Keratinocyte (primary cell): ENCODE measurements around the gene RAVER1.

Experiments
- EZH2 ChIP-seq: IDR thresholded peaks from one replicate; pipeline ENCODE4 v1.6.1; 2012; ENCODE audit warnings: inconsistent platforms, mild to moderate bottlenecking, low read length, moderate library complexity
- TF ChIP-seq, protein P1 (sequence below), 3 experiments: IDR thresholded peaks in 1 of 3; conservative IDR thresholded peaks in 1 of 3; optimal IDR thresholded peaks in 1 of 3; 2 replicates in 2 of 3; 3 replicates in 1 of 3; pipeline versions ENCODE3 to v1.5.1; 2011; ENCODE audit warnings: low read length in 3 of 3, mild to moderate bottlenecking in 3 of 3, moderate library complexity in 2 of 3, control low read depth in 1 of 3, inconsistent platforms in 1 of 3; ENCODE audit not compliant: insufficient read depth in 2 of 3; ENCODE audit errors: extremely low read depth in 1 of 3

DNA sequence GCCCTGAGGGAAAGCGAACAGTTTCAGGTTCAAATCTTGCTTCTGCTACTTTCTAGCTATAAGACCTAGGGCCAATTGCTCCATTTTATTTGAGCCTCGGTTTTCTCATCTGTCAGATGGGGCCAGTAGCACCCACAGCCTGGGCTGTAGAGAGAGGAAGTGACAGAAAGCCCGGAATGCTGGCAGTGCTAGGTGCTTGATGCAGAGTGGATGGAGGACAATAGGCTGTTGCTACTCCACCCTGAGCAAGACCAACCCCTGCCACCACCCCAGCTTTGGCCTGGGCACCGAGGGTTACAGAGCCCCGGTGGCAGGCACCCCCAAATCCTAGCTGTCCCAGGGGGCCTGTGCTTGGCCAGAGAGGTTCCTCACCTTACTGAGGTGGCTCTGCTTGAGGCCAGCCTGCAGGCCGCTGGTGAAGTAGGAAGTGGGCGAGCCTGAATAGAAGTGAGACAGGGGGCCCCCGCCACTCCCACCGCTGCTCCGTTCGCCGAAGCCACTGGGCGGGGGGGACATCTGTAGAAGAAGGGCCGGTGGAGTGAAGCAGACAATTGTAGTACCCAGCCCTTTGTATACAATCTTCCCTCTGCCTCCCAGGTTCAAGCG is 15.4 kb downstream of the RAVER1 start:
- no peak for TF ChIP-seq EZH2
- TF ChIP-seq, protein P1, sequence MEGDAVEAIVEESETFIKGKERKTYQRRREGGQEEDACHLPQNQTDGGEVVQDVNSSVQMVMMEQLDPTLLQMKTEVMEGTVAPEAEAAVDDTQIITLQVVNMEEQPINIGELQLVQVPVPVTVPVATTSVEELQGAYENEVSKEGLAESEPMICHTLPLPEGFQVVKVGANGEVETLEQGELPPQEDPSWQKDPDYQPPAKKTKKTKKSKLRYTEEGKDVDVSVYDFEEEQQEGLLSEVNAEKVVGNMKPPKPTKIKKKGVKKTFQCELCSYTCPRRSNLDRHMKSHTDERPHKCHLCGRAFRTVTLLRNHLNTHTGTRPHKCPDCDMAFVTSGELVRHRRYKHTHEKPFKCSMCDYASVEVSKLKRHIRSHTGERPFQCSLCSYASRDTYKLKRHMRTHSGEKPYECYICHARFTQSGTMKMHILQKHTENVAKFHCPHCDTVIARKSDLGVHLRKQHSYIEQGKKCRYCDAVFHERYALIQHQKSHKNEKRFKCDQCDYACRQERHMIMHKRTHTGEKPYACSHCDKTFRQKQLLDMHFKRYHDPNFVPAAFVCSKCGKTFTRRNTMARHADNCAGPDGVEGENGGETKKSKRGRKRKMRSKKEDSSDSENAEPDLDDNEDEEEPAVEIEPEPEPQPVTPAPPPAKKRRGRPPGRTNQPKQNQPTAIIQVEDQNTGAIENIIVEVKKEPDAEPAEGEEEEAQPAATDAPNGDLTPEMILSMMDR (optimal IDR thresholded peaks at IDR 0.05 in 1 of 3, IDR thresholded peaks at IDR 0.05 in 1 of 3, conservative IDR thresholded peaks at IDR 0.05 in 1 of 3; ENCODE audit: extremely low read depth in 1 of 3, insufficient read depth in 2 of 3, low read length in 3 of 3) = no peak
